WTC11 (cell line): ENCODE measurements around the gene S100B. TPM values are rescaled to one million over a fixed set of nuclear protein-coding genes. Genes with fewer than 3 reads are reported as not detected.

Source experiments
- ATAC-seq: fragments of 200-7000 bp; cut with Tn5 transposase; 2 replicates; pipeline ENCODE4 v1.10.0; 2021; ENCODE audit warnings: mild to moderate bottlenecking, moderate library complexity
- CTCF ChIA-PET: fragments of 300-600 bp; sonication (Branson Sonifier 250); formaldehyde crosslinking; loops from one replicate; lab custom pipeline; 2021; ENCODE audit warnings: antibody characterized with exemption; lab: Charles Lee
- POLR2A ChIA-PET: fragments of 350-600 bp; sonication (Branson Sonifier 250); formaldehyde crosslinking; loops from one replicate; lab custom pipeline; 2021; ENCODE audit warnings: antibody characterized with exemption; lab: Charles Lee
- DNase-seq: peaks from one replicate; pipeline ENCODE4 v3.0.0; 2021; ENCODE audit warnings: low spot score
- H3K27ac Mint-ChIP-seq: 2 replicates; pipeline ENCODE4 v1.8.0; 2021; ENCODE audit warnings: mixed read lengths
- H3K27me3 Mint-ChIP-seq: 2 replicates; pipeline ENCODE4 v1.8.0; 2021; ENCODE audit warnings: low read depth, mild to moderate bottlenecking, moderate library complexity, mixed read lengths
- H3K36me3 Mint-ChIP-seq: 2 replicates; pipeline ENCODE4 v1.8.0; 2021; ENCODE audit warnings: mixed read lengths
- H3K4me1 Mint-ChIP-seq: 2 replicates; pipeline ENCODE4 v1.8.0; 2022; ENCODE audit warnings: mixed read lengths
- H3K4me3 Mint-ChIP-seq: 2 replicates; pipeline ENCODE4 v1.8.0; 2021; ENCODE audit warnings: mild to moderate bottlenecking, moderate library complexity, mixed read lengths
- H3K9me3 Mint-ChIP-seq: 2 replicates; pipeline ENCODE4 v1.8.0; 2021; ENCODE audit warnings: mixed read lengths
- CBFB ChIP-seq: sonication (generic); formaldehyde crosslinking; IDR thresholded peaks from 2 replicates; pipeline ENCODE4 v1.8.1; 2022; ENCODE audit warnings: mild to moderate bottlenecking, low read depth, missing genetic modification reagents
- CREM ChIP-seq: sonication (generic); formaldehyde crosslinking; IDR thresholded peaks from 2 replicates; pipeline ENCODE4 v1.8.1; 2022; ENCODE audit warnings: mild to moderate bottlenecking, missing genetic modification reagents, moderate library complexity
- FOXJ3 ChIP-seq: sonication (generic); formaldehyde crosslinking; IDR thresholded peaks from 2 replicates; pipeline ENCODE4 v1.9.0; 2021; ENCODE audit warnings: missing genetic modification reagents, mild to moderate bottlenecking, borderline replicate concordance
- FOXK1 ChIP-seq: sonication (generic); formaldehyde crosslinking; IDR thresholded peaks from 2 replicates; pipeline ENCODE4 v1.8.0; 2022; ENCODE audit warnings: mild to moderate bottlenecking, moderate library complexity, missing genetic modification reagents
- IRF2 ChIP-seq: sonication (generic); formaldehyde crosslinking; IDR thresholded peaks from 2 replicates; pipeline ENCODE4 v1.8.0; 2022; ENCODE audit warnings: low read depth, missing genetic modification reagents, borderline replicate concordance
- JUN ChIP-seq: sonication (generic); formaldehyde crosslinking; IDR thresholded peaks from 2 replicates; pipeline ENCODE4 v1.8.0; 2023; ENCODE audit warnings: mild to moderate bottlenecking, missing genetic modification reagents
- NFE2L1 ChIP-seq: sonication (generic); formaldehyde crosslinking; IDR thresholded peaks from 2 replicates; pipeline ENCODE4 v1.8.1; 2023; ENCODE audit warnings: missing genetic modification reagents
- NR3C1 ChIP-seq: sonication (generic); formaldehyde crosslinking; conservative IDR thresholded peaks from 2 replicates; pipeline ENCODE4 v1.8.1; 2023; ENCODE audit warnings: low read depth, mild to moderate bottlenecking, missing genetic modification reagents
- ZNF121 ChIP-seq: sonication (generic); formaldehyde crosslinking; IDR thresholded peaks from 2 replicates; pipeline ENCODE4 v1.8.0; 2023; ENCODE audit warnings: missing genetic modification reagents
- ZNF317 ChIP-seq: sonication (generic); formaldehyde crosslinking; IDR thresholded peaks from 2 replicates; pipeline ENCODE4 v1.8.1; 2023; ENCODE audit warnings: low read depth, mild to moderate bottlenecking, moderate library complexity, missing genetic modification reagents, borderline replicate concordance
- ZNF396 ChIP-seq: fragments of 250-450 bp; sonication (Bioruptor Pico); IDR thresholded peaks from 2 replicates; pipeline ENCODE4 v1.8.0; 2021; ENCODE audit warnings: mild to moderate bottlenecking, moderate library complexity, borderline replicate concordance
- ZNF423 ChIP-seq: fragments of 250-450 bp; sonication (Bioruptor Pico); IDR thresholded peaks from 2 replicates; pipeline ENCODE4 v2.1.2; 2022; ENCODE audit warnings: mild to moderate bottlenecking, moderate library complexity
- total RNA-seq: library from RNA; stranded (reverse); gene quantifications from 3 replicates; pipeline ENCODE4 v1.2.3, GENCODE V29; 2021
- TF ChIP-seq, protein P1 (sequence below): fragments of 250-450 bp; sonication (Bioruptor Pico); IDR thresholded peaks from 2 replicates; pipeline ENCODE4 v1.9.0; 2021; ENCODE audit warnings: mild to moderate bottlenecking
- TF ChIP-seq, protein P2 (sequence below): sonication (generic); formaldehyde crosslinking; IDR thresholded peaks from 2 replicates; pipeline ENCODE4 v1.8.0; 2022; ENCODE audit warnings: missing genetic modification reagents
- TF ChIP-seq, protein P3 (sequence below): sonication (generic); formaldehyde crosslinking; IDR thresholded peaks from 2 replicates; pipeline ENCODE4 v1.8.1; 2023; ENCODE audit warnings: mild to moderate bottlenecking, missing genetic modification reagents, moderate library complexity
- TF ChIP-seq, protein P4 (sequence below): sonication (generic); formaldehyde crosslinking; IDR thresholded peaks from 2 replicates; pipeline ENCODE4 v1.8.1; 2023; ENCODE audit warnings: mild to moderate bottlenecking, missing genetic modification reagents
- TF ChIP-seq, protein P5 (sequence below): sonication (generic); formaldehyde crosslinking; IDR thresholded peaks from 2 replicates; pipeline ENCODE4 v1.8.0; 2022; ENCODE audit warnings: mild to moderate bottlenecking, missing genetic modification reagents
- TF ChIP-seq, protein P6 (sequence below): sonication (generic); formaldehyde crosslinking; IDR thresholded peaks from 2 replicates; pipeline ENCODE4 v1.8.1; 2022; ENCODE audit warnings: missing genetic modification reagents, borderline replicate concordance
- TF ChIP-seq, protein P7 (sequence below): sonication (generic); formaldehyde crosslinking; IDR thresholded peaks from 2 replicates; pipeline ENCODE4 v1.8.1; 2022; ENCODE audit warnings: low read depth, mild to moderate bottlenecking, moderate library complexity, missing genetic modification reagents, borderline replicate concordance
- TF ChIP-seq, protein P8 (sequence below): sonication (generic); formaldehyde crosslinking; IDR thresholded peaks from 2 replicates; pipeline ENCODE4 v1.8.1; 2022; ENCODE audit warnings: mild to moderate bottlenecking, moderate library complexity, missing genetic modification reagents

The S100B gene
- total RNA-seq, 1 experiment from 2014 or later: 0.46 TPM

DNA sequence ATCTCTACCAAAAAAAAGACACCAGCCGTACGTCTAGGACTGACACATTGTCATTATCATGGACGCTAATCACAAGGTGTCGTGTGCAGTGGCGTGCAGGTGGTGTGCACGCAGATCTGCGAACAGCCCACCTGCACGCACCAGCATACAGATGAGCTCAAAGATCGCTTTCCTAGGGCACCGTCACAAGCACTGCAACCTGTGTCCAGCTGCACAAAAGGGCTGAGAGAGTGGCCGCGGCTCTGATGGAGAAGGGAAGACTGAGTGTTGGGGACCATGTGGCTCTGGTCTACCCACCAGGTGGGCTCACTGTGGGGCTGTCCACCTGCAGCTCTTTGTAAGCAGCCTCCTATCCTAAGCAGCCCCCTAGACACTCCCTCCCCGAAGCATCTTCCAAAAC, 50.9 kb downstream of the S100B start:
- DNase-seq: no peak
- no peak for ATAC-seq
- peaks cover 21% of the 10 kb centered on the region for H3K36me3 Mint-ChIP-seq
- H3K9me3 Mint-ChIP-seq: no peaks in the 10 kb centered on the region
- no peaks in the 10 kb centered on the region for H3K4me1 Mint-ChIP-seq
- H3K27ac Mint-ChIP-seq: no peak overlapping the region
- POLR2A ChIA-PET: no interaction called here
- TF ChIP-seq, protein P1, sequence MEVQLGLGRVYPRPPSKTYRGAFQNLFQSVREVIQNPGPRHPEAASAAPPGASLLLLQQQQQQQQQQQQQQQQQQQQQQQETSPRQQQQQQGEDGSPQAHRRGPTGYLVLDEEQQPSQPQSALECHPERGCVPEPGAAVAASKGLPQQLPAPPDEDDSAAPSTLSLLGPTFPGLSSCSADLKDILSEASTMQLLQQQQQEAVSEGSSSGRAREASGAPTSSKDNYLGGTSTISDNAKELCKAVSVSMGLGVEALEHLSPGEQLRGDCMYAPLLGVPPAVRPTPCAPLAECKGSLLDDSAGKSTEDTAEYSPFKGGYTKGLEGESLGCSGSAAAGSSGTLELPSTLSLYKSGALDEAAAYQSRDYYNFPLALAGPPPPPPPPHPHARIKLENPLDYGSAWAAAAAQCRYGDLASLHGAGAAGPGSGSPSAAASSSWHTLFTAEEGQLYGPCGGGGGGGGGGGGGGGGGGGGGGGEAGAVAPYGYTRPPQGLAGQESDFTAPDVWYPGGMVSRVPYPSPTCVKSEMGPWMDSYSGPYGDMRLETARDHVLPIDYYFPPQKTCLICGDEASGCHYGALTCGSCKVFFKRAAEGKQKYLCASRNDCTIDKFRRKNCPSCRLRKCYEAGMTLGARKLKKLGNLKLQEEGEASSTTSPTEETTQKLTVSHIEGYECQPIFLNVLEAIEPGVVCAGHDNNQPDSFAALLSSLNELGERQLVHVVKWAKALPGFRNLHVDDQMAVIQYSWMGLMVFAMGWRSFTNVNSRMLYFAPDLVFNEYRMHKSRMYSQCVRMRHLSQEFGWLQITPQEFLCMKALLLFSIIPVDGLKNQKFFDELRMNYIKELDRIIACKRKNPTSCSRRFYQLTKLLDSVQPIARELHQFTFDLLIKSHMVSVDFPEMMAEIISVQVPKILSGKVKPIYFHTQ (CRISPR knock-in tag): no peak
- TF ChIP-seq JUN (CRISPR knock-in tag) (no peak), NR3C1 (CRISPR knock-in tag) (no peak), CREM (CRISPR knock-in tag) (no peak), NFE2L1 (CRISPR knock-in tag) (no peak), FOXK1 (CRISPR knock-in tag) (no peak), ZNF121 (CRISPR knock-in tag) (no peak), FOXJ3 (no peak), IRF2 (CRISPR knock-in tag) (no peak), ZNF423 (CRISPR knock-in tag) (no peak), ZNF396 (CRISPR knock-in tag) (no peak)
- TF ChIP-seq, protein P2, sequence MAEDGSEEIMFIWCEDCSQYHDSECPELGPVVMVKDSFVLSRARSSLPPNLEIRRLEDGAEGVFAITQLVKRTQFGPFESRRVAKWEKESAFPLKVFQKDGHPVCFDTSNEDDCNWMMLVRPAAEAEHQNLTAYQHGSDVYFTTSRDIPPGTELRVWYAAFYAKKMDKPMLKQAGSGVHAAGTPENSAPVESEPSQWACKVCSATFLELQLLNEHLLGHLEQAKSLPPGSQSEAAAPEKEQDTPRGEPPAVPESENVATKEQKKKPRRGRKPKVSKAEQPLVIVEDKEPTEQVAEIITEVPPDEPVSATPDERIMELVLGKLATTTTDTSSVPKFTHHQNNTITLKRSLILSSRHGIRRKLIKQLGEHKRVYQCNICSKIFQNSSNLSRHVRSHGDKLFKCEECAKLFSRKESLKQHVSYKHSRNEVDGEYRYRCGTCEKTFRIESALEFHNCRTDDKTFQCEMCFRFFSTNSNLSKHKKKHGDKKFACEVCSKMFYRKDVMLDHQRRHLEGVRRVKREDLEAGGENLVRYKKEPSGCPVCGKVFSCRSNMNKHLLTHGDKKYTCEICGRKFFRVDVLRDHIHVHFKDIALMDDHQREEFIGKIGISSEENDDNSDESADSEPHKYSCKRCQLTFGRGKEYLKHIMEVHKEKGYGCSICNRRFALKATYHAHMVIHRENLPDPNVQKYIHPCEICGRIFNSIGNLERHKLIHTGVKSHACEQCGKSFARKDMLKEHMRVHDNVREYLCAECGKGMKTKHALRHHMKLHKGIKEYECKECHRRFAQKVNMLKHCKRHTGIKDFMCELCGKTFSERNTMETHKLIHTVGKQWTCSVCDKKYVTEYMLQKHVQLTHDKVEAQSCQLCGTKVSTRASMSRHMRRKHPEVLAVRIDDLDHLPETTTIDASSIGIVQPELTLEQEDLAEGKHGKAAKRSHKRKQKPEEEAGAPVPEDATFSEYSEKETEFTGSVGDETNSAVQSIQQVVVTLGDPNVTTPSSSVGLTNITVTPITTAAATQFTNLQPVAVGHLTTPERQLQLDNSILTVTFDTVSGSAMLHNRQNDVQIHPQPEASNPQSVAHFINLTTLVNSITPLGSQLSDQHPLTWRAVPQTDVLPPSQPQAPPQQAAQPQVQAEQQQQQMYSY (CRISPR knock-in tag): no peak
- TF ChIP-seq, protein P3, sequence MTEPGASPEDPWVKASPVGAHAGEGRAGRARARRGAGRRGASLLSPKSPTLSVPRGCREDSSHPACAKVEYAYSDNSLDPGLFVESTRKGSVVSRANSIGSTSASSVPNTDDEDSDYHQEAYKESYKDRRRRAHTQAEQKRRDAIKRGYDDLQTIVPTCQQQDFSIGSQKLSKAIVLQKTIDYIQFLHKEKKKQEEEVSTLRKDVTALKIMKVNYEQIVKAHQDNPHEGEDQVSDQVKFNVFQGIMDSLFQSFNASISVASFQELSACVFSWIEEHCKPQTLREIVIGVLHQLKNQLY: no peak
- TF ChIP-seq, protein P4, sequence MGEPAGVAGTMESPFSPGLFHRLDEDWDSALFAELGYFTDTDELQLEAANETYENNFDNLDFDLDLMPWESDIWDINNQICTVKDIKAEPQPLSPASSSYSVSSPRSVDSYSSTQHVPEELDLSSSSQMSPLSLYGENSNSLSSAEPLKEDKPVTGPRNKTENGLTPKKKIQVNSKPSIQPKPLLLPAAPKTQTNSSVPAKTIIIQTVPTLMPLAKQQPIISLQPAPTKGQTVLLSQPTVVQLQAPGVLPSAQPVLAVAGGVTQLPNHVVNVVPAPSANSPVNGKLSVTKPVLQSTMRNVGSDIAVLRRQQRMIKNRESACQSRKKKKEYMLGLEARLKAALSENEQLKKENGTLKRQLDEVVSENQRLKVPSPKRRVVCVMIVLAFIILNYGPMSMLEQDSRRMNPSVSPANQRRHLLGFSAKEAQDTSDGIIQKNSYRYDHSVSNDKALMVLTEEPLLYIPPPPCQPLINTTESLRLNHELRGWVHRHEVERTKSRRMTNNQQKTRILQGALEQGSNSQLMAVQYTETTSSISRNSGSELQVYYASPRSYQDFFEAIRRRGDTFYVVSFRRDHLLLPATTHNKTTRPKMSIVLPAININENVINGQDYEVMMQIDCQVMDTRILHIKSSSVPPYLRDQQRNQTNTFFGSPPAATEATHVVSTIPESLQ (CRISPR knock-in tag): no peak
- TF ChIP-seq, all 79 proteins: peak for 0
- no peak overlapping the region for H3K4me3 Mint-ChIP-seq
- H3K27me3 Mint-ChIP-seq: no peaks in the 10 kb centered on the region
- CTCF ChIA-PET: interaction anchor here (0.5 to 1.0 kb wide), 2 partner anchors 82 to 180 kb away, joined by 3 read pairs; partner anchors contain the start of gene PRMT2

DNA sequence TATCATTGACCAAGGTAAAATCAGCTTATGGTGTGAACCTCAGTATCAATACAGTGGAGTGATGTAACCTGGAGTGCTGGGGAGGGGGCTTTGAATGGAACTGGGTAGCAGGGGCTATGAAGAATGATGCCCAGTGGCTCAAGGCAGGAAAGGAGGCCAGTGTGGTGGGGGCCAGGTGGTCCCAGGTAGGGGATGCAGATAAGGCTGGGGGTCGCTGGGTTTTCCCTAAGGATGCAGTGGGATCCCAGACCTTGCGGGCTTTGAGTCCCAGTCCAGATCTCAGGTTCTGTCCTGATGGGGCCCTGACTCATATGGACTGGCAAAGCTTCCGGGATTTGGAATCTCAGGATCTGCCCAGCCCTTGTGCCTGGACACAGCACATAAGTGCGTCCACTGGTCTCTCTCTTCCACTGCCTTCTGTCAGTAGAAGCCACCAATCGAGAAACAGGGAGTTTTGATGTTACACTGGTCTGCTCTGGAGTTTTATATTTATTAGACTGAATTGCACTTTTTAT, 52.0 kb downstream of the S100B start:
- no peak for ATAC-seq
- CTCF ChIA-PET: interaction anchor here (1.3 kb wide), 1 partner anchor 87 kb away, joined by 4 read pairs; no protein-coding TSS in a partner anchor
- Mint-ChIP-seq H3K4me1 (no peaks in the 10 kb centered on the region), H3K36me3 (peaks cover 24% of the 10 kb centered on the region), H3K9me3 (no peaks in the 10 kb centered on the region), H3K27me3 (no peaks in the 10 kb centered on the region), H3K4me3 (no peak overlapping the region), H3K27ac (no peak overlapping the region)
- POLR2A ChIA-PET: no interaction called here
- DNase-seq: no peak
- TF ChIP-seq, protein P5, sequence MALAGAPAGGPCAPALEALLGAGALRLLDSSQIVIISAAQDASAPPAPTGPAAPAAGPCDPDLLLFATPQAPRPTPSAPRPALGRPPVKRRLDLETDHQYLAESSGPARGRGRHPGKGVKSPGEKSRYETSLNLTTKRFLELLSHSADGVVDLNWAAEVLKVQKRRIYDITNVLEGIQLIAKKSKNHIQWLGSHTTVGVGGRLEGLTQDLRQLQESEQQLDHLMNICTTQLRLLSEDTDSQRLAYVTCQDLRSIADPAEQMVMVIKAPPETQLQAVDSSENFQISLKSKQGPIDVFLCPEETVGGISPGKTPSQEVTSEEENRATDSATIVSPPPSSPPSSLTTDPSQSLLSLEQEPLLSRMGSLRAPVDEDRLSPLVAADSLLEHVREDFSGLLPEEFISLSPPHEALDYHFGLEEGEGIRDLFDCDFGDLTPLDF (CRISPR knock-in tag): no peak
- TF ChIP-seq, protein P6, sequence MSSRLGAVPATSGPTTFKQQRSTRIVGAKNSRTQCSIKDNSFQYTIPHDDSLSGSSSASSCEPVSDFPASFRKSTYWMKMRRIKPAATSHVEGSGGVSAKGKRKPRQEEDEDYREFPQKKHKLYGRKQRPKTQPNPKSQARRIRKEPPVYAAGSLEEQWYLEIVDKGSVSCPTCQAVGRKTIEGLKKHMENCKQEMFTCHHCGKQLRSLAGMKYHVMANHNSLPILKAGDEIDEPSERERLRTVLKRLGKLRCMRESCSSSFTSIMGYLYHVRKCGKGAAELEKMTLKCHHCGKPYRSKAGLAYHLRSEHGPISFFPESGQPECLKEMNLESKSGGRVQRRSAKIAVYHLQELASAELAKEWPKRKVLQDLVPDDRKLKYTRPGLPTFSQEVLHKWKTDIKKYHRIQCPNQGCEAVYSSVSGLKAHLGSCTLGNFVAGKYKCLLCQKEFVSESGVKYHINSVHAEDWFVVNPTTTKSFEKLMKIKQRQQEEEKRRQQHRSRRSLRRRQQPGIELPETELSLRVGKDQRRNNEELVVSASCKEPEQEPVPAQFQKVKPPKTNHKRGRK (CRISPR knock-in tag): no peak
- no peak for TF ChIP-seq ZNF423 (CRISPR knock-in tag)
- TF ChIP-seq ZNF317: no peak
- TF ChIP-seq, protein P7, sequence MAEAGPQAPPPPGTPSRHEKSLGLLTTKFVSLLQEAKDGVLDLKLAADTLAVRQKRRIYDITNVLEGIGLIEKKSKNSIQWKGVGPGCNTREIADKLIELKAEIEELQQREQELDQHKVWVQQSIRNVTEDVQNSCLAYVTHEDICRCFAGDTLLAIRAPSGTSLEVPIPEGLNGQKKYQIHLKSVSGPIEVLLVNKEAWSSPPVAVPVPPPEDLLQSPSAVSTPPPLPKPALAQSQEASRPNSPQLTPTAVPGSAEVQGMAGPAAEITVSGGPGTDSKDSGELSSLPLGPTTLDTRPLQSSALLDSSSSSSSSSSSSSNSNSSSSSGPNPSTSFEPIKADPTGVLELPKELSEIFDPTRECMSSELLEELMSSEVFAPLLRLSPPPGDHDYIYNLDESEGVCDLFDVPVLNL (CRISPR knock-in tag): no peak
- TF ChIP-seq CBFB (CRISPR knock-in tag): no peak
- TF ChIP-seq, protein P8, sequence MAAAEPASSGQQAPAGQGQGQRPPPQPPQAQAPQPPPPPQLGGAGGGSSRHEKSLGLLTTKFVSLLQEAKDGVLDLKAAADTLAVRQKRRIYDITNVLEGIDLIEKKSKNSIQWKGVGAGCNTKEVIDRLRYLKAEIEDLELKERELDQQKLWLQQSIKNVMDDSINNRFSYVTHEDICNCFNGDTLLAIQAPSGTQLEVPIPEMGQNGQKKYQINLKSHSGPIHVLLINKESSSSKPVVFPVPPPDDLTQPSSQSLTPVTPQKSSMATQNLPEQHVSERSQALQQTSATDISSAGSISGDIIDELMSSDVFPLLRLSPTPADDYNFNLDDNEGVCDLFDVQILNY (CRISPR knock-in tag): no peak
